GM21381 (cell line): Measurements from ENCODE around the gene DHDDS.
"Not testable (repeated sequence)": the region's sequence is repeated elsewhere in the genome, so short reads cannot be mapped to it uniquely, and the experiment has no call there.

Source experiments
- ATAC-seq: cut with Tn5 transposase; IDR thresholded peaks from one replicate; pipeline ENCODE4 v1.9.1; 2021; ENCODE audit warnings: mild to moderate bottlenecking, moderate library complexity; ENCODE audit not compliant: unreplicated experiment

Gene DHDDS

GRCh38 chr1:26431979-26432695, at the start of gene DHDDS:
Gene DHDDS (plus strand): TSS chr1:26432321. CDS start chr1:26432946, 625 bp downstream.
- peak; percentile 93 for ATAC-seq

GRCh38 chr1:26384076-26384475, 48.0 kb upstream of the DHDDS start:
- no peak for ATAC-seq

GRCh38 chr1:26385063-26385462, 47.1 kb upstream of the DHDDS start:
- not testable (repeated sequence) for ATAC-seq

- no peak for ATAC-seq
These were observed 44.7 kb upstream of the DHDDS start for GRCh38 chr1:26387447-26387846.

- no peak for ATAC-seq
These were observed 43.2 kb upstream of the DHDDS start for GRCh38 chr1:26388791-26389445.

GRCh38 chr1:26389604-26390247, 42.4 kb upstream of the DHDDS start:
- no peak for ATAC-seq

- ATAC-seq, result no peak
These were observed 40.7 kb upstream of the DHDDS start for GRCh38 chr1:26391450-26391849.

- no peak for ATAC-seq
These were observed 36.4 kb upstream of the DHDDS start for GRCh38 chr1:26395754-26396153.

GRCh38 chr1:26399034-26399433, 33.1 kb upstream of the DHDDS start:
- ATAC-seq, result no peak

- ATAC-seq, result no peak
These were observed 30.2 kb upstream of the DHDDS start for GRCh38 chr1:26401891-26402290.

GRCh38 chr1:26403656-26404055, 28.5 kb upstream of the DHDDS start:
- no peak for ATAC-seq

GRCh38 chr1:26404641-26405040, 27.5 kb upstream of the DHDDS start:
- ATAC-seq, result no peak

GRCh38 chr1:26405281-26405915, 26.7 kb upstream of the DHDDS start:
- no peak for ATAC-seq

GRCh38 chr1:26408604-26409003, 23.5 kb upstream of the DHDDS start:
- ATAC-seq, result no peak

- ATAC-seq, result no peak
These were observed 22.8 kb upstream of the DHDDS start for GRCh38 chr1:26409191-26409807.

- ATAC-seq, result no peak
These were observed 21.2 kb upstream of the DHDDS start, which contains the start of gene LIN28A for GRCh38 chr1:26410706-26411623. Gene LIN28A (plus strand): TSS chr1:26410817. CDS start chr1:26410892, 75 bp downstream.

- ATAC-seq, result no peak
These were observed 20.5 kb upstream of the DHDDS start for GRCh38 chr1:26411624-26412074.

- ATAC-seq, result no peak
These were observed 19.8 kb upstream of the DHDDS start for GRCh38 chr1:26412180-26412840.

GRCh38 chr1:26413031-26413430, 19.1 kb upstream of the DHDDS start:
- ATAC-seq, result no peak
